Caco-2 (cell line): ENCODE data around the gene B9D2. TPM values are rescaled to one million over a fixed set of nuclear protein-coding genes. Genes with fewer than 3 reads are reported as not detected.

Experiments
- BruUV-seq: library from RNA; stranded (reverse); fragments of 400-500 nt; replicated peaks from 2 replicates; lab custom pipeline; 2021; lab: Mats Ljungman, UMichigan
- CTCF ChIA-PET: fragments of 300-600 bp; sonication (Branson Sonifier 250); formaldehyde crosslinking; loops from one replicate; lab custom pipeline; 2022; ENCODE audit warnings: antibody characterized with exemption; lab: Charles Lee
- POLR2A ChIA-PET: fragments of 300-600 bp; sonication (Branson Sonifier 250); formaldehyde crosslinking; loops from one replicate; lab custom pipeline; 2022; ENCODE audit warnings: antibody characterized with exemption; lab: Charles Lee
- DNase-seq, 2 experiments: peaks; one replicate each; pipeline versions ENCODE4 v3.0.0 to v3.0.0-alpha.2; 2020 to 2022
- H3K27me3 ChIP-seq: replicated peaks from 2 replicates; pipeline ENCODE4 v1.6.0; 2011; ENCODE audit warnings: low read length; ENCODE audit not compliant: control insufficient read depth, insufficient read depth
- H3K36me3 ChIP-seq: 2 replicates; pipeline ENCODE4 v1.5.1; 2011; ENCODE audit warnings: low read length; ENCODE audit not compliant: control insufficient read depth, insufficient read depth
- H3K4me1 ChIP-seq: fragments of 250-450 bp; sonication (Bioruptor Pico); 2 replicates; pipeline ENCODE4 v1.5.1; 2020; ENCODE audit warnings: mild to moderate bottlenecking
- H3K4me3 ChIP-seq: 2 replicates; pipeline ENCODE4 v1.5.1; 2011; ENCODE audit warnings: low read depth, mild to moderate bottlenecking, control low read depth, low read length
- H3K9me3 ChIP-seq: fragments of 250-450 bp; sonication (Bioruptor Pico); 2 replicates; pipeline ENCODE4 v1.5.1; 2020; ENCODE audit warnings: mild to moderate bottlenecking, moderate library complexity
- H3K27ac Mint-ChIP-seq: one replicate; pipeline ENCODE4 v1.8.0; 2022; ENCODE audit warnings: mixed read lengths; ENCODE audit not compliant: unreplicated experiment
- H3K27me3 Mint-ChIP-seq: one replicate; pipeline ENCODE4 v1.8.0; 2022; ENCODE audit warnings: mixed read lengths; ENCODE audit not compliant: insufficient read depth, unreplicated experiment
- H3K36me3 Mint-ChIP-seq: one replicate; pipeline ENCODE4 v1.8.0; 2022; ENCODE audit warnings: mild to moderate bottlenecking, mixed read lengths; ENCODE audit not compliant: insufficient read depth, unreplicated experiment
- H3K4me1 Mint-ChIP-seq: one replicate; pipeline ENCODE4 v1.8.0; 2022; ENCODE audit warnings: low read depth, mixed read lengths; ENCODE audit not compliant: unreplicated experiment
- H3K4me3 Mint-ChIP-seq: one replicate; pipeline ENCODE4 v1.8.0; 2022; ENCODE audit warnings: mild to moderate bottlenecking, moderate library complexity, mixed read lengths; ENCODE audit not compliant: unreplicated experiment
- H3K9me3 Mint-ChIP-seq: one replicate; pipeline ENCODE4 v1.8.0; 2022; ENCODE audit warnings: mixed read lengths; ENCODE audit not compliant: unreplicated experiment
- CTCF ChIP-seq, 2 experiments: fragments of 200-600 bp in 1 of 2; IDR thresholded peaks; 1 replicate in 1 of 2; 2 replicates in 1 of 2; pipeline versions ENCODE4 v1.5.1 to v1.8.0; 2011 to 2022; ENCODE audit warnings: antibody characterized with exemption in 1 of 2, control low read depth in 1 of 2, inconsistent platforms in 1 of 2, low read depth in 1 of 2, low read length in 1 of 2, mild to moderate bottlenecking in 1 of 2, moderate library complexity in 1 of 2; ENCODE audit not compliant: insufficient read depth in 1 of 2, severe bottlenecking in 1 of 2, unreplicated experiment in 1 of 2
- intact Hi-C: fragments of 100-400 bp; cut with micrococcal nuclease; formaldehyde crosslinking; loops from one replicate; pipeline ENCODE4 v1.10.0; 2022; ENCODE audit not compliant: unreplicated experiment
- total RNA-seq: library from RNA; stranded (reverse); gene quantifications from 2 replicates; pipeline ENCODE4 v1.2.3, GENCODE V29; 2022

B9D2 gene
- total RNA-seq, 1 experiment from 2014 or later, result 3.6 TPM

- 0 out of 2 replicates have a peak, but pooled peaks cover 6% of the 10 kb centered on the region for H3K4me1 ChIP-seq
- H3K27me3 Mint-ChIP-seq, result no peaks in the 10 kb centered on the region
- TF ChIP-seq CTCF (IDR thresholded peaks at IDR 0.05; ENCODE audit: insufficient read depth in 1 of 2, low read depth in 1 of 2, low read length in 1 of 2, severe bottlenecking in 1 of 2, unreplicated experiment in 1 of 2), result no peak
- H3K9me3 Mint-ChIP-seq, result no peaks in the 10 kb centered on the region
- ChIA-PET POLR2A (interaction anchor here (1.0 to 1.4 kb wide), 2 partner anchors 11 to 41 kb away, joined by 3 read pairs; partner anchors contain the start of gene DMAC2), CTCF (no interaction called here)
- H3K36me3 Mint-ChIP-seq, result peaks cover 16% of the 10 kb centered on the region
- intact Hi-C loops, result no loop called here
- no peaks in the 10 kb centered on the region; the same call in 1 of the 2 replicates for H3K27me3 ChIP-seq
- DNase-seq, result no peak
- BruUV-seq, result no TSS peak
- no peaks in the 10 kb centered on the region for H3K9me3 ChIP-seq
- peak overlapping the region; percentile 99 for H3K4me3 Mint-ChIP-seq
- peak overlapping the region; percentile 100 for H3K27ac Mint-ChIP-seq
- no peaks in the 10 kb centered on the region for H3K36me3 ChIP-seq
- H3K4me3 ChIP-seq, result peak overlapping the region; percentile 97
- peaks cover 15% of the 10 kb centered on the region for H3K4me1 Mint-ChIP-seq
These were observed 34.1 kb upstream of the B9D2 start for GRCh38 chr19:41398050-41398418.

- Mint-ChIP-seq H3K27me3 (no peaks in the 10 kb centered on the region), H3K4me3 (peak within 1 kb of the TSS; percentile 99), H3K4me1 (peaks cover 15% of the 10 kb centered on the region), H3K27ac (peak within 1 kb of the TSS; percentile 100), H3K36me3 (peaks cover 16% of the 10 kb centered on the region), H3K9me3 (no peaks in the 10 kb centered on the region)
- H3K27me3 ChIP-seq, result no peaks in the 10 kb centered on the region; the same call in 1 of the 2 replicates
- CTCF ChIA-PET, result interaction anchor here (0.6 kb wide), 1 partner anchor 1957 kb away, joined by 5 read pairs; no protein-coding TSS in a partner anchor
- peak; percentile 99 to 100 for DNase-seq
- TSS peak; percentile 70 for BruUV-seq
- H3K4me3 ChIP-seq, result peak within 1 kb of the TSS; percentile 97
- intact Hi-C loops, result loop anchor here (1.0 kb wide), 2 partner anchors 30 to 33 kb away; partner anchors contain the start of genes B3GNT8 and B9D2
- TF ChIP-seq CTCF (IDR thresholded peaks at IDR 0.05; ENCODE audit: insufficient read depth in 1 of 2, low read depth in 1 of 2, low read length in 1 of 2, severe bottlenecking in 1 of 2, unreplicated experiment in 1 of 2), result no peak
- no peaks in the 10 kb centered on the region for H3K9me3 ChIP-seq
- 0 out of 2 replicates have a peak, but pooled peaks cover 6% of the 10 kb centered on the region for H3K4me1 ChIP-seq
- POLR2A ChIA-PET, result interaction anchor here (1.0 to 1.3 kb wide), 2 partner anchors 42 kb away, joined by 3 to 4 read pairs; partner anchors contain the start of gene DMAC2
- peaks cover 1% of the 10 kb centered on the region; the same call in 1 of the 2 replicates for H3K36me3 ChIP-seq
These were observed 33.4 kb upstream of the B9D2 start, which contains the start of the genes BCKDHA and EXOSC5 for GRCh38 chr19:41397086-41398049. TSS of gene BCKDHA (plus strand) at chr19:41397818. CDS start at chr19:41397828, 10 bp downstream. TSS of gene EXOSC5 (minus strand) at chr19:41397359. CDS start at chr19:41397328, 31 bp downstream.

- Histone ChIP-seq H3K36me3 (peaks cover 1% of the 10 kb centered on the region), H3K4me1 (0 out of 2 replicates have a peak, but pooled peaks cover 6% of the 10 kb centered on the region), H3K9me3 (no peaks in the 10 kb centered on the region), H3K27me3 (no peaks in the 10 kb centered on the region; the same call in 1 of the 2 replicates), H3K4me3 (no peak overlapping the region)
- CTCF ChIA-PET, result interaction anchor here (0.6 kb wide), 1 partner anchor 16 kb away, joined by 6 read pairs; no protein-coding TSS in a partner anchor
- H3K27me3 Mint-ChIP-seq, result no peaks in the 10 kb centered on the region
- no peak overlapping the region for H3K27ac Mint-ChIP-seq
- intact Hi-C loops, result no loop called here
- no TSS peak for BruUV-seq
- DNase-seq, result no peak
- peaks cover 15% of the 10 kb centered on the region for H3K4me1 Mint-ChIP-seq
- no peak for TF ChIP-seq CTCF (IDR thresholded peaks at IDR 0.05; ENCODE audit: insufficient read depth in 1 of 2, low read depth in 1 of 2, low read length in 1 of 2, severe bottlenecking in 1 of 2, unreplicated experiment in 1 of 2)
- peaks cover 29% of the 10 kb centered on the region for H3K36me3 Mint-ChIP-seq
- H3K9me3 Mint-ChIP-seq, result no peaks in the 10 kb centered on the region
- POLR2A ChIA-PET, result no interaction called here
- H3K4me3 Mint-ChIP-seq, result no peak overlapping the region
These were observed 31.4 kb upstream of the B9D2 start for GRCh38 chr19:41395355-41395754.
